ENCODE measurements around the gene ATP10A.

GRCh38 chr15:25797035-25797434 is 66.1 kb downstream of the ATP10A start:
- TF ChIP-seq POLR2AphosphoS5 (IDR thresholded peaks at IDR 0.05; ENCODE audit: low read depth, low read length) (no peak), USF2 (IDR thresholded peaks at IDR 0.05; ENCODE audit: borderline replicate concordance, low read depth, low read length) (no peak), MAX (IDR thresholded peaks at IDR 0.05; ENCODE audit: low read depth) (no peak), CTCF (IDR thresholded peaks at IDR 0.05) (no peak), ZBTB33 (IDR thresholded peaks at IDR 0.05; ENCODE audit: borderline replicate concordance, low read depth) (no peak), FOSL2 (IDR thresholded peaks at IDR 0.05; ENCODE audit: borderline replicate concordance, low read depth) (no peak)
